ENCODE data around the gene IGF2. TPM values are rescaled to one million over a fixed set of nuclear protein-coding genes. Genes with fewer than 3 reads are reported as not detected.

IGF2 gene
- polyA plus RNA-seq, 1 donor = 738 TPM

- no peak for DNase-seq
Measured at GRCh38 chr11:2092956-2093412, 46.2 kb downstream of the IGF2 start.

GRCh38 chr11:2092464-2092910 is 46.7 kb downstream of the IGF2 start:
- no peak for DNase-seq

GRCh38 chr11:2091786-2092463 is 47.3 kb downstream of the IGF2 start:
- DNase-seq = no peak

- no peak for DNase-seq
Measured at GRCh38 chr11:2091112-2091746, 48.0 kb downstream of the IGF2 start.

GRCh38 chr11:2090172-2091111 is 48.7 kb downstream of the IGF2 start:
- DNase-seq = no peak

GRCh38 chr11:2089536-2090165 is 49.5 kb downstream of the IGF2 start:
- DNase-seq = no peak

GRCh38 chr11:2088746-2089535 is 50.2 kb downstream of the IGF2 start:
- DNase-seq = no peak

- no peak for DNase-seq
Measured at GRCh38 chr11:2088284-2088683, 50.9 kb downstream of the IGF2 start.

GRCh38 chr11:2086239-2087040 is 52.7 kb downstream of the IGF2 start:
- no peak for DNase-seq

GRCh38 chr11:2085251-2086066 is 53.7 kb downstream of the IGF2 start:
- no peak for DNase-seq

- no peak for DNase-seq
Measured at GRCh38 chr11:2084721-2085120, 54.5 kb downstream of the IGF2 start.

Other genes with a start within 250 kb of the IGF2 start
- 0.08 TPM for gene PRR33, start 247.5 kb downstream of the IGF2 start, polyA plus RNA-seq (ENCODE audit: insufficient read length)
- gene TNNT3, start 219.7 kb downstream of the IGF2 start, polyA plus RNA-seq (ENCODE audit: insufficient read length) = 8.2 TPM
- gene MRPL23, start 192.1 kb downstream of the IGF2 start, polyA plus RNA-seq (ENCODE audit: insufficient read length) = 33.6 TPM
- gene H19, start 141.5 kb downstream of the IGF2 start, polyA plus RNA-seq (ENCODE audit: insufficient read length) = 2,033 TPM
- gene INS, start 21.8 kb upstream of the IGF2 start, polyA plus RNA-seq (ENCODE audit: insufficient read length) = not detected
- 1.6 TPM for gene TH, start 32.4 kb upstream of the IGF2 start, polyA plus RNA-seq (ENCODE audit: insufficient read length)
- gene ASCL2, start 131.2 kb upstream of the IGF2 start, polyA plus RNA-seq (ENCODE audit: insufficient read length) = 1.7 TPM
- gene C11orf21, start 162.5 kb upstream of the IGF2 start, polyA plus RNA-seq (ENCODE audit: insufficient read length) = 0.43 TPM
- 1.9 TPM for gene TSPAN32, start 162.6 kb upstream of the IGF2 start, polyA plus RNA-seq (ENCODE audit: insufficient read length)
- 485 TPM for gene CD81, start 237.9 kb upstream of the IGF2 start, polyA plus RNA-seq (ENCODE audit: insufficient read length)